ENCODE measurements around the gene FAM89B. TPM values are rescaled to one million over a fixed set of nuclear protein-coding genes. Genes with fewer than 3 reads are reported as not detected.

Gene FAM89B
- total RNA-seq, 6 donors from 2014 or later = 27.9 to 65.8 (median 45.3) TPM

GRCh38 chr11:65524741-65525545, 47.4 kb upstream of the FAM89B start, which contains the start of gene SCYL1:
TSS of gene SCYL1 (plus strand) at chr11:65525083. CDS start at chr11:65525154, 71 bp downstream.
- peak; percentile 93 to 97 for ATAC-seq (ENCODE audit: low FRiP score in 2 of 2)
- Histone ChIP-seq H3K27ac (peak within 1 kb of the TSS; percentile 92 to 97 (median 95)), H3K4me3 (peak within 1 kb of the TSS; percentile 92 to 99 (median 95)), H3K27me3 (no peaks in the 10 kb centered on the region), H3K9me3 (no peaks in the 10 kb centered on the region), H3K36me3 (peaks cover 0 to 35% (median 11%) of the 10 kb centered on the region in 4 donors), H3K4me1 (peaks cover 21 to 37% (median 29%) of the 10 kb centered on the region in 4 donors)
- 0% methylated on average over 3 to 11 of the region's 82 CpGs for WGBS, 2 donors
- DNase-seq = peak; percentile 85 to 97
- TF ChIP-seq EP300 (IDR thresholded peaks at IDR 0.05) (no peak), POLR2AphosphoS5 (IDR thresholded peaks at IDR 0.05) (peak; percentile 71 to 77), CTCF (IDR thresholded peaks at IDR 0.05) (peak in 3 of 6 experiments; percentile 13 to 29 (median 14)), POLR2A (IDR thresholded peaks at IDR 0.05) (peak in 3 of 4 donors; percentile 55 to 77 (median 59))

DNA sequence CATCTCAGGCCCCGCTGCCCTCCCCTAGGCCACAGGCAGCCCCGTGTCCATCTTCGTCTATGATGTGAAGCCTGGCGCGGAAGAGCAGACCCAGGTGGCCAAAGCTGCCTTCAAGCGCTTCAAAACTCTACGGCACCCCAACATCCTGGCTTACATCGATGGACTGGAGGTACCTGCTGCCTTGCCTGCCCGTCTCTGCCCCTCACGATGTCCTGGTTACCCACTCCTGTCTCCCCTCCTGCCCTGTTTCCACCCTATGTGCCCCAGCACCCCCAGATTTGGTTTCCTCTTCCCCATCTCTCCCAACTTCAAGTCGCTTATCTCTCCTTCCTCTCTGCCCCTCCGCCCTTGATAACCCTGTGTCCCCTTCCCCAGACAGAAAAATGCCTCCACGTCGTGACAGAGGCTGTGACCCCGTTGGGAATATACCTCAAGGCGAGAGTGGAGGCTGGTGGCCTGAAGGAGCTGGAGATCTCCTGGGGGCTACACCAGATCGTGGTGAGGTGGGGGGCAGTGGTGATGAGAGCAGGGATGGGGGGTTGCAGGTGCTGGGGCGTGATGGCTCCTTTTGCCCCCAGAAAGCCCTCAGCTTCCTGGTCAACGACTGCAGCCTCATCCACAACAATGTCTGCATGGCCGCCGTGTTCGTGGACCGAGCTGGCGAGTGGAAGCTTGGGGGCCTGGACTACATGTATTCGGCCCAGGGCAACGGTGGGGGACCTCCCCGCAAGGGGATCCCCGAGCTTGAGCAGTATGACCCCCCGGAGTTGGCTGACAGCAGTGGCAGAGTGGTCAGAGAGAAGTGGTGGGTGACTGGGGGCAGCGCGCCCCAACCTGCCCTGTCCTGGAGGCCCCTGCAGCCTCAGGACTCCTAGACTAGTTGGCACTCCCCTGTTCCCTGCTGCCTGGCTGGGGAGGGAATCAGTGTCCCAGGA, 46.5 kb upstream of the FAM89B start:
- DNase-seq = no peak
- no peak for TF ChIP-seq EP300 (IDR thresholded peaks at IDR 0.05)
- TF ChIP-seq CTCF (IDR thresholded peaks at IDR 0.05) = no peak
- no peak for TF ChIP-seq POLR2AphosphoS5 (IDR thresholded peaks at IDR 0.05)
- no peak for TF ChIP-seq POLR2A (IDR thresholded peaks at IDR 0.05)
- no peaks in the 10 kb centered on the region for H3K27me3 ChIP-seq
- WGBS, 2 donors = 44 to 56% methylated on average over 18 to 30 of the region's 31 CpGs
- peaks cover 21 to 37% (median 29%) of the 10 kb centered on the region in 4 donors for H3K4me1 ChIP-seq
- H3K9me3 ChIP-seq = no peaks in the 10 kb centered on the region
- H3K27ac ChIP-seq = peak overlapping the region; percentile 92 to 97 (median 95)
- H3K4me3 ChIP-seq = peak overlapping the region; percentile 92 to 99 (median 95)
- peaks cover 5 to 44% (median 19%) of the 10 kb centered on the region in 4 donors for H3K36me3 ChIP-seq
- no peak for ATAC-seq (ENCODE audit: low FRiP score in 2 of 2)

- ATAC-seq (ENCODE audit: low FRiP score in 2 of 2) = no peak
- peaks cover 21 to 37% (median 29%) of the 10 kb centered on the region in 4 donors for H3K4me1 ChIP-seq
- no peak overlapping the region for H3K4me3 ChIP-seq
Observed at GRCh38 chr11:65526744-65527143, 45.6 kb upstream of the FAM89B start.

More at GRCh38 chr11:65526744-65527143, 45.6 kb upstream of the FAM89B start:
- 97 to 100% methylated on average over 2 to 8 of the region's 8 CpGs for WGBS, 2 donors
- DNase-seq = no peak
- TF ChIP-seq POLR2AphosphoS5 (IDR thresholded peaks at IDR 0.05) (no peak), POLR2A (IDR thresholded peaks at IDR 0.05) (no peak), CTCF (IDR thresholded peaks at IDR 0.05) (no peak), EP300 (IDR thresholded peaks at IDR 0.05) (no peak)
- Histone ChIP-seq H3K27me3 (no peaks in the 10 kb centered on the region), H3K27ac (no peak overlapping the region), H3K36me3 (peaks cover 9 to 53% (median 28%) of the 10 kb centered on the region in 4 donors), H3K9me3 (no peaks in the 10 kb centered on the region)
